Measurements from ENCODE around the gene AFF1.

- TF ChIP-seq CTCF (IDR thresholded peaks at IDR 0.05) (no peak), POLR2A (IDR thresholded peaks at IDR 0.05) (no peak)
Observed at GRCh38 chr4:87053176-87053658, 118.4 kb downstream of the AFF1 start.
